KOPT-K1 (cell line): Measurements from ENCODE around the gene KIFC1.

Source experiments
- H3K27ac ChIP-seq: fragments of 200-600 bp; sonication (generic); 2 replicates; pipeline ENCODE4 v1.5.1; 2016; ENCODE audit warnings: antibody characterized with exemption, mild to moderate bottlenecking, low read depth, low read length; ENCODE audit not compliant: poor library complexity, severe bottlenecking
- H3K36me3 ChIP-seq: fragments of 200-600 bp; sonication (generic); 2 replicates; pipeline ENCODE4 v1.5.1; 2017; ENCODE audit warnings: antibody characterized with exemption, mild to moderate bottlenecking, low read length, moderate library complexity; ENCODE audit not compliant: insufficient read depth
- H3K9me3 ChIP-seq: fragments of 200-600 bp; sonication (generic); 2 replicates; pipeline ENCODE4 v1.5.1; 2017; ENCODE audit warnings: antibody characterized with exemption, low read length, mild to moderate bottlenecking; ENCODE audit not compliant: insufficient read depth, poor library complexity, severe bottlenecking

Gene KIFC1

GRCh38 chr6:33453393-33454008 is 61.9 kb downstream of the KIFC1 start:
- Histone ChIP-seq H3K36me3 (peaks cover 38% of the 10 kb centered on the region), H3K9me3 (no peaks in the 10 kb centered on the region), H3K27ac (peak overlapping the region; percentile 62)

DNA sequence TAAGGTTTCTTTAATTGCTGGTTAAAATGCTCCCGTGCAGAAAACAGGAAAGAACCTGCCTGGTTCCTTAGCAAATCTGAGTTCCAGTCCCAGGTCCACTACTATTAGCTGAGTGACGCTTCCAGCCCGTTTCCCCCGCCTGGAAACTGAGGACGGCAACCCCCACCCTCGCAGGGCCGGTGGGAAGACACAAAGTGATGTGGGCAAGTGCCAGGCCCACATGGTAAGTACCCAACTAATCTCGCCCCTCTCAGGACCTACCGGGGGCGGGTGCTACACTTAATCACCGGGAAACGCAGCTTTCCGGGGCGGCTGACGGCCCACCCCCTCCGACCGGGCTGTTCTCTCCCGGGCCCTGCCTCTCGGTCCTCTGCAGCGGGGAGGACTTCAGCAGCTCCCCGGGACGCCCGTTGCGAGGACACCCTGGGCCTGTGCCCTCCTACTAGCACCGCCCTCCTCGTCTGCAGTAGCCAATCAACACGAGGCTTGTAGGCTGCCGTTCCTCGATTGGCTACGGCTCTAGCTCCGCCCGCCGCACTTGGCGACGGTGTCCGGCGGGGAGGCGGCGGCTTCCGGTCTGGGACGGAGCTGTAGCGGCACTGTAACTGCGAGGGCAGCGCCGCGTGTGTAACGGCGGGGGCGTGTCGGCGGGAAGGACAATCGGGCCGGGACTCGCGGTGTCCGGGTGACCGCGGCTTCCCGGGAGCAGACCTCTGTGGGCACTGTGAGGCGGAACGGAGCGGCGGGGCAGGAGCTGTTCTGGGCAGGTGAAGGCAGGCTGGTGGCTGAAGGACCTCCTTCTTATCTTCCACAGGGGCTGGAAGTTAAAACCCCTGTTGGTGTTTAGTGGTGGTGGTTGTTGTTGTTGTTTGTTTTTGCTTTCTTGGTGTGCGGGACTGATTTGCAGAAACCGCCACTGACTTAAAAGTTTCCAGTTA is 62.7 kb downstream of the KIFC1 start, which contains the start of gene ZBTB9:
Gene ZBTB9, plus strand, starts transcription at position 568 of the 938 bp plus-strand sequence. CDS start 525 bp downstream, outside the sequence.
- peak within 1 kb of the TSS; percentile 62 for H3K27ac ChIP-seq

GRCh38 chr6:33455051-33455450 is 63.4 kb downstream of the KIFC1 start:
- H3K36me3 ChIP-seq, result peaks cover 22% of the 10 kb centered on the region
- no peaks in the 10 kb centered on the region for H3K9me3 ChIP-seq
- peak overlapping the region; percentile 62 for H3K27ac ChIP-seq

More for the DNA sequence above, 62.7 kb downstream of the KIFC1 start, which contains the start of gene ZBTB9:
- H3K36me3 ChIP-seq, result peaks cover 30% of the 10 kb centered on the region
- no peaks in the 10 kb centered on the region for H3K9me3 ChIP-seq

DNA sequence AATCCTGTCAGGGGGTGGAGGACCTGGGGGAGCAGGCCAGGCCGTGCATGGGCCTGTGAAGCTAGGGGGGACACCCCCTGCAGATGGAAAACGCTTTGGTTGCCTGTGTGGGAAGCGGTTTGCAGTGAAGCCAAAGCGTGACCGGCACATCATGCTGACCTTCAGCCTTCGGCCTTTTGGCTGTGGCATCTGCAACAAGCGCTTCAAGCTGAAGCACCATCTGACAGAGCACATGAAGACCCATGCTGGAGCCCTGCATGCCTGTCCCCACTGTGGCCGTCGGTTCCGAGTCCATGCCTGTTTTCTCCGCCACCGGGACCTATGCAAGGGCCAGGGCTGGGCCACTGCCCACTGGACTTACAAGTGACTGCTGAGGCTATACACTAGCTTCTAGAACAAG is 64.5 kb downstream of the KIFC1 start:
- Histone ChIP-seq H3K36me3 (peaks cover 21% of the 10 kb centered on the region), H3K9me3 (no peaks in the 10 kb centered on the region), H3K27ac (no peak overlapping the region)

DNA sequence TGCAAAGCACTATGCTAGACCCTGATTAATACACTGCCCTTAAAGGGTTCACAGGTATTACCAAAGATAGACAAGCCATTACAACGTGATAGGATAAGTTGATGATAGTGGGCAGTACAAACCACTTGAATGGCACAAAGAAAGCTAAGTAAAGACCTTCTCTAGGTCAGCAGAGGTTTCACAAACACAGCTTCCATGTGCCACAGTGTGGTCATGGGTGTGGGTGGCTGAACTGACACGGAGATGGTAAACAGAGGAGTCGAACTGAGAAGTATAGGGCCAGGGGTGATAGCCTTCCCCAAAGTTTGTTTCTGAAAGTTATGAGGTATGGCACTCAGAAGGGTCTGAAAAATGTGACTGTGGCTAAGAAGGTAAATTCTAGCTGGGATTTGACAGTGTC is 67.1 kb downstream of the KIFC1 start:
- no peak overlapping the region for H3K27ac ChIP-seq
- no peaks in the 10 kb centered on the region for H3K9me3 ChIP-seq
- H3K36me3 ChIP-seq, result peaks cover 15% of the 10 kb centered on the region

GRCh38 chr6:33459226-33459625 is 67.6 kb downstream of the KIFC1 start:
- H3K9me3 ChIP-seq, result no peaks in the 10 kb centered on the region
- H3K36me3 ChIP-seq, result peaks cover 15% of the 10 kb centered on the region
- no peak overlapping the region for H3K27ac ChIP-seq
